Neural cell (in vitro differentiated cells): Measurements from ENCODE around the gene STK38L.
"Not testable (repeated sequence)": the region's sequence is repeated elsewhere in the genome, so short reads cannot be mapped to it uniquely, and the experiment has no call there.

Experiments
- EP300 ChIP-seq: fragments of 450-650 bp; conservative IDR thresholded peaks from 2 replicates; pipeline ENCODE4 v1.6.1; 2014; ENCODE audit warnings: antibody characterized with exemption, mild to moderate bottlenecking, moderate library complexity; ENCODE audit not compliant: poor library complexity, severe bottlenecking
- EZH2 ChIP-seq: fragments of 200-600, 300-800 bp; shearing (Covaris generic), sonication (generic); IDR thresholded peaks from 2 replicates; pipeline ENCODE4 v1.6.1; 2014; ENCODE audit warnings: antibody characterized with exemption, low read length, borderline replicate concordance, mild to moderate bottlenecking; ENCODE audit not compliant: insufficient read depth, poor library complexity, severe bottlenecking
- MXI1 ChIP-seq: fragments of 450-650 bp; conservative IDR thresholded peaks from 2 replicates; pipeline ENCODE4 v1.6.1; 2014; ENCODE audit warnings: antibody characterized with exemption, mild to moderate bottlenecking; ENCODE audit not compliant: poor library complexity, severe bottlenecking
- POLR2AphosphoS5 ChIP-seq: IDR thresholded peaks from 2 replicates; pipeline ENCODE4 v1.6.1; 2012
- RAD21 ChIP-seq: fragments of 450-650 bp; conservative IDR thresholded peaks from 2 replicates; pipeline ENCODE4 v1.6.1; 2014; ENCODE audit warnings: antibody characterized with exemption, mild to moderate bottlenecking, moderate library complexity
- SMC3 ChIP-seq: fragments of 450-650 bp; conservative IDR thresholded peaks from 2 replicates; pipeline ENCODE4 v1.6.1; 2014; ENCODE audit warnings: antibody characterized with exemption, mild to moderate bottlenecking, moderate library complexity; ENCODE audit not compliant: poor library complexity
- TF ChIP-seq, protein P1 (sequence below): fragments of 450-650 bp; IDR thresholded peaks from 2 replicates; pipeline ENCODE4 v1.5.1; 2014; ENCODE audit warnings: antibody characterized with exemption, mild to moderate bottlenecking, moderate library complexity; ENCODE audit not compliant: poor library complexity, severe bottlenecking
- TF ChIP-seq, protein P2 (sequence below): IDR thresholded peaks from 2 replicates; pipeline ENCODE4 v1.6.1; 2012; ENCODE audit warnings: borderline replicate concordance

DNA sequence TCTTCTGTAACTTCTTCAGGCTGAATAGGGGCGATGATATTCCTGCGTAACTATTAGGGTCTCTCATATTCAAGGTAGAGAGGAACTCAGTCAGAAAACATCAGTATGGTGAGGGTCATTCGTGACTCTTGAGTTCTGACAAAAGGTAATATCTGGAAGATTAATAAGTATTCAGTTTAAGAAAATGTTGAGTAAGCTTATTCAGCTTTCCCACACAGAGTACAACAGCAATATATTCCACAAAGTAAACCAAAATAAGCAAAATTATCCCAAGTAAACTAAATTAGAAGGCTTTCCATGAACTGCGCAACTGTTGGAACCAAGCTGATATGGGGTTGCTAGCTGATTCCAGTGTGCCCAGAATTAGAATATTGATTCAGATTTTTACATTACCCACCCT, 12.7 kb upstream of the STK38L start:
- TF ChIP-seq, protein P1, sequence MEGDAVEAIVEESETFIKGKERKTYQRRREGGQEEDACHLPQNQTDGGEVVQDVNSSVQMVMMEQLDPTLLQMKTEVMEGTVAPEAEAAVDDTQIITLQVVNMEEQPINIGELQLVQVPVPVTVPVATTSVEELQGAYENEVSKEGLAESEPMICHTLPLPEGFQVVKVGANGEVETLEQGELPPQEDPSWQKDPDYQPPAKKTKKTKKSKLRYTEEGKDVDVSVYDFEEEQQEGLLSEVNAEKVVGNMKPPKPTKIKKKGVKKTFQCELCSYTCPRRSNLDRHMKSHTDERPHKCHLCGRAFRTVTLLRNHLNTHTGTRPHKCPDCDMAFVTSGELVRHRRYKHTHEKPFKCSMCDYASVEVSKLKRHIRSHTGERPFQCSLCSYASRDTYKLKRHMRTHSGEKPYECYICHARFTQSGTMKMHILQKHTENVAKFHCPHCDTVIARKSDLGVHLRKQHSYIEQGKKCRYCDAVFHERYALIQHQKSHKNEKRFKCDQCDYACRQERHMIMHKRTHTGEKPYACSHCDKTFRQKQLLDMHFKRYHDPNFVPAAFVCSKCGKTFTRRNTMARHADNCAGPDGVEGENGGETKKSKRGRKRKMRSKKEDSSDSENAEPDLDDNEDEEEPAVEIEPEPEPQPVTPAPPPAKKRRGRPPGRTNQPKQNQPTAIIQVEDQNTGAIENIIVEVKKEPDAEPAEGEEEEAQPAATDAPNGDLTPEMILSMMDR, result not testable (repeated sequence)
- not testable (repeated sequence) for TF ChIP-seq EZH2, EP300, MXI1, POLR2AphosphoS5, RAD21, SMC3
- TF ChIP-seq, protein P2, sequence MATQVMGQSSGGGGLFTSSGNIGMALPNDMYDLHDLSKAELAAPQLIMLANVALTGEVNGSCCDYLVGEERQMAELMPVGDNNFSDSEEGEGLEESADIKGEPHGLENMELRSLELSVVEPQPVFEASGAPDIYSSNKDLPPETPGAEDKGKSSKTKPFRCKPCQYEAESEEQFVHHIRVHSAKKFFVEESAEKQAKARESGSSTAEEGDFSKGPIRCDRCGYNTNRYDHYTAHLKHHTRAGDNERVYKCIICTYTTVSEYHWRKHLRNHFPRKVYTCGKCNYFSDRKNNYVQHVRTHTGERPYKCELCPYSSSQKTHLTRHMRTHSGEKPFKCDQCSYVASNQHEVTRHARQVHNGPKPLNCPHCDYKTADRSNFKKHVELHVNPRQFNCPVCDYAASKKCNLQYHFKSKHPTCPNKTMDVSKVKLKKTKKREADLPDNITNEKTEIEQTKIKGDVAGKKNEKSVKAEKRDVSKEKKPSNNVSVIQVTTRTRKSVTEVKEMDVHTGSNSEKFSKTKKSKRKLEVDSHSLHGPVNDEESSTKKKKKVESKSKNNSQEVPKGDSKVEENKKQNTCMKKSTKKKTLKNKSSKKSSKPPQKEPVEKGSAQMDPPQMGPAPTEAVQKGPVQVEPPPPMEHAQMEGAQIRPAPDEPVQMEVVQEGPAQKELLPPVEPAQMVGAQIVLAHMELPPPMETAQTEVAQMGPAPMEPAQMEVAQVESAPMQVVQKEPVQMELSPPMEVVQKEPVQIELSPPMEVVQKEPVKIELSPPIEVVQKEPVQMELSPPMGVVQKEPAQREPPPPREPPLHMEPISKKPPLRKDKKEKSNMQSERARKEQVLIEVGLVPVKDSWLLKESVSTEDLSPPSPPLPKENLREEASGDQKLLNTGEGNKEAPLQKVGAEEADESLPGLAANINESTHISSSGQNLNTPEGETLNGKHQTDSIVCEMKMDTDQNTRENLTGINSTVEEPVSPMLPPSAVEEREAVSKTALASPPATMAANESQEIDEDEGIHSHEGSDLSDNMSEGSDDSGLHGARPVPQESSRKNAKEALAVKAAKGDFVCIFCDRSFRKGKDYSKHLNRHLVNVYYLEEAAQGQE, result not testable (repeated sequence)
